Measurements from ENCODE around the gene ALDH1L1.

Gene ALDH1L1

DNA sequence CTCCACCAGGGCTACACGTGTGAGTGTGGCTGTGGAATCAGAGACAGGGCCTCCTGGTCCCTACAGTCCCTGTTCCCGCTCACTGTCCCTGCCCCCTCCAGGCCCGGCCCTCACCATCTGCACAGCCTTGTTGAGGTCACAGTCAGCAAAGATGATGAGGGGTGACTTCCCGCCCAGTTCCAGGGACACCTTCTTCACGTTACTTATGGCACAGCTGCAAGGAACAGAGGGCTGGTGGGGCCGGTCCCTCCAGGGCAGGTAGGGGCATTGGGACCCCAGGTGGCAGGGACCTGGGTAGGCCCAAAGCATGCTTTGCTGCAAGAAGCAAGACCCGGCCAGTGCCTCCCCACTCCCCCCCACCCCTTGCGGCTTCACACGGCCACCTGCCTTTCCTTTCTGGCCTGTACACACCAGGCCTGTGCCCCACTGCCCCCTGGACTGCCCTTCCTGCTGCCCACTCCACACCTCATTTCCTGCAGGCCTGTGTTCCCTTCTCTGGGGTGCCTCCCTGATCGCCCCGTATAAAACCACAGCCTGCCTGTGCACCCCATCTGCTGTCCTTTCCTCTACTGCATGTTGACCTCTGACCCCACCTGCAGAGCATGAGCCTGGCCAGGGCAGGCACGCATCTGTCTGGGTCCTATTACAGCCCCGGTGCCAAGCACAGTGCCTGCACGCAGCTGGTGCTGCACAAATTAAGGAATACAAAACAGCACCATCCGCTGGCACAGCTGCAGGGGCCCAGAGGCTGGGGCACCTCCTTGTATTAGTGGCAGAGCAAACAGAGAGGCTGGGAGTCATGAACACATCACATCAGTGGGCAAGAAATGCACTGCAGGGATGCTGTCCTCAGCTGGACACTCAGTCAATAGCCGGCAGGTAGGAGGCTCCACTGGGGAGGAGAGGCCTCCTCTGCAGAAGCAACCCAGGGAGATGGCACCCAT is 65.7 kb downstream of the ALDH1L1 start:
- no peak for DNase-seq (ENCODE audit: low read depth)
- TF ChIP-seq, protein P1, sequence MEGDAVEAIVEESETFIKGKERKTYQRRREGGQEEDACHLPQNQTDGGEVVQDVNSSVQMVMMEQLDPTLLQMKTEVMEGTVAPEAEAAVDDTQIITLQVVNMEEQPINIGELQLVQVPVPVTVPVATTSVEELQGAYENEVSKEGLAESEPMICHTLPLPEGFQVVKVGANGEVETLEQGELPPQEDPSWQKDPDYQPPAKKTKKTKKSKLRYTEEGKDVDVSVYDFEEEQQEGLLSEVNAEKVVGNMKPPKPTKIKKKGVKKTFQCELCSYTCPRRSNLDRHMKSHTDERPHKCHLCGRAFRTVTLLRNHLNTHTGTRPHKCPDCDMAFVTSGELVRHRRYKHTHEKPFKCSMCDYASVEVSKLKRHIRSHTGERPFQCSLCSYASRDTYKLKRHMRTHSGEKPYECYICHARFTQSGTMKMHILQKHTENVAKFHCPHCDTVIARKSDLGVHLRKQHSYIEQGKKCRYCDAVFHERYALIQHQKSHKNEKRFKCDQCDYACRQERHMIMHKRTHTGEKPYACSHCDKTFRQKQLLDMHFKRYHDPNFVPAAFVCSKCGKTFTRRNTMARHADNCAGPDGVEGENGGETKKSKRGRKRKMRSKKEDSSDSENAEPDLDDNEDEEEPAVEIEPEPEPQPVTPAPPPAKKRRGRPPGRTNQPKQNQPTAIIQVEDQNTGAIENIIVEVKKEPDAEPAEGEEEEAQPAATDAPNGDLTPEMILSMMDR (conservative IDR thresholded peaks at IDR 0.05; ENCODE audit: low read depth, low read length) = no peak
- H3K4me3 ChIP-seq (ENCODE audit: low read depth, low read length) = no peak overlapping the region

- DNase-seq (ENCODE audit: low read depth) = peak; percentile 23
- no peak overlapping the region for H3K4me3 ChIP-seq (ENCODE audit: low read depth, low read length)
- TF ChIP-seq, protein P1 (conservative IDR thresholded peaks at IDR 0.05; ENCODE audit: low read depth, low read length) = peak; percentile 51
Measured at GRCh38 chr3:126113733-126114442, 66.5 kb downstream of the ALDH1L1 start.

DNA sequence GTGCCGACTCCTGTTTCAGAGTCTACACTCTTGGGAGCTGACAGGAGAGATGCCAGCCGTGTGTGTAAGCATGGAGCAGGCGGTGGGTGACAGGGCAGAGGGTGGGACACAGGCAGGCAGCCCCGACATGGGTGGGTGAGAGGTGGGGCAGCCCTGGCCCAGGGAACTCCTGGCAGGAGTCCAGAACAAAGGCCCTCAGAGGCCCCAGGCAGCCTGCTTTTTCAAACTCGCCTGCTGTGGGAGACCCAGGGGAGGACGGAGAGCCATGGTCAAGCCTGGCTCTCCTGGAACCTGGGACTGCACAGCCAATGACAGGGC is 67.2 kb downstream of the ALDH1L1 start:
- H3K4me3 ChIP-seq (ENCODE audit: low read depth, low read length) = no peak overlapping the region
- TF ChIP-seq, protein P1 (conservative IDR thresholded peaks at IDR 0.05; ENCODE audit: low read depth, low read length) = no peak
- no peak for DNase-seq (ENCODE audit: low read depth)

GRCh38 chr3:126112531-126113237 is 67.7 kb downstream of the ALDH1L1 start:
- TF ChIP-seq, protein P1 (conservative IDR thresholded peaks at IDR 0.05; ENCODE audit: low read depth, low read length) = no peak
- no peak for DNase-seq (ENCODE audit: low read depth)

DNA sequence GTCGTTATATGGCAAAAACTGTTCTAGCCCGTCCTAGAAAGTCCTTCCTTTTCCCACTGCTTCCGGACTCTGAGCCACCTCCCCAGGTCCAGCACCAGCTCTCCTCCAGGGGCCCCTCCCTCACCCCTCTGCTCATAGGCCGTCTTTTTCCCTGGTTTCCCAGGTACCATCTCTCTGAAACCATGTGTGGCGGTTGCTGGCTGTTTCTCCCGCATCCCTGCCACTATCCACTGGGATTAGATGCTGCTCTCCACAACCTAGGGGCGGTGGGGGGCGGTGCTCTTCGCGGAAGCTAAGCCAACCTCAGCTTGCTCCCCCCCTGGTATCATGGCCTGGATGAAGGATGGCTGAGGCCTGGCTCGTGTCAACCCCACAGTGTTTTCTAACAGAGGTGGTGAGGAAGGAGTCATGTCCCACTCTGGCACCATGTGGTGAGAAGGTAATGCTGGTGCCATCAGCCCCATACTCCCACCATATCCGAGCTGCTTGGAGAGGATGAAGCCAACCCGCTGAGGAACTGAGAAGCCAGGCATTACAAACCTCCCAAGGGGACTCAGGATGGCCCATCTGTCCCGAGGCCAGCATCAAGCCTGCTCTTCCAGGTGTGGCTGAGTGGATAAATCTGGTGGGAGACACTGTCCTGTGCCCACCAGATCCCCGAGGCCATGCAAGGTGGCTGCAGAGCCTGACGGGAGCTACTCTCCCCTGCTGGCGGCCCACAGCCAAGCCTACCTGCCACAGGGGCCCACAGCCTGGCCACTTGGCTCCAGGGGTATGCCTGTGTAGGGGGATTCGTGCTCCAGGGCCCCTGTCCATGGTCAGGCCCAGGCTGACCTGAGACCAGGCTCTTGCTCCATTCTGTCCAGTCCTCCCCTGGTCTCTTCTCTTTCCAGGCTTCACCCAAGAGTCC is 68.6 kb downstream of the ALDH1L1 start:
- no peak for DNase-seq (ENCODE audit: low read depth)
- no peak overlapping the region for H3K4me3 ChIP-seq (ENCODE audit: low read depth, low read length)
- TF ChIP-seq, protein P1 (conservative IDR thresholded peaks at IDR 0.05; ENCODE audit: low read depth, low read length) = no peak

More at GRCh38 chr3:126112531-126113237, 67.7 kb downstream of the ALDH1L1 start:
- no peak overlapping the region for H3K4me3 ChIP-seq (ENCODE audit: low read depth, low read length)

DNA sequence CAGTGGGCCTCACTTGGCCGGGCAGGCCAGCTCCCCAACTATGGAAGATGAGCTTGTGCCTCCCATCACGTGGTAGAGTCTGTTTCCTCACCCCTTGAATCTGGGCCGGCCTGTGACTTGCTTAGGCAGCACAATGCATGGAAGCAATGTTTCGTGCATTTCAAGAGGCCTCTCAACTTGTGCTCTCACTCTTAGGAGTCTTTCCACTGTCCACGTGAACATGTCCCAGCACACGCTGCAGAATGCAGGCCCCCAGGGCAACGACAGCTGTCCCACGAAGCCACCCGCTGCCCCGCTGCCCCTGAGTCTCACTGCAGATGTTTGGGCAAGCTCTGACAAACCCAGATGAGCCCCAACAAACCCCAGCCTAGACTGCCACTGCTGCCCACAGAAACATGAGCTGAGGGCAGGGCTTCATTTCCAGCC is 69.2 kb downstream of the ALDH1L1 start:
- no peak for DNase-seq (ENCODE audit: low read depth)
- TF ChIP-seq, protein P1 (conservative IDR thresholded peaks at IDR 0.05; ENCODE audit: low read depth, low read length) = no peak
- H3K4me3 ChIP-seq (ENCODE audit: low read depth, low read length) = no peak overlapping the region

Measured in choroid plexus epithelial cell (primary cell).